ENCODE measurements around the gene LGSN. TPM values are rescaled to one million over a fixed set of nuclear protein-coding genes. Genes with fewer than 3 reads are reported as not detected.
"Not testable (repeated sequence)": the region's sequence is repeated elsewhere in the genome, so short reads cannot be mapped to it uniquely, and the experiment has no call there.

LGSN gene
- total and polyA plus RNA-seq, 4 donors: 0.03 to 0.33 (median 0.22) TPM

GRCh38 chr6:63333440-63333839 lies 13.7 kb upstream of the LGSN start:
- no peak overlapping the region for H3K9ac ChIP-seq (ENCODE audit: low read depth in 1 of 2, low read length in 2 of 2)
- TF ChIP-seq, protein P1, sequence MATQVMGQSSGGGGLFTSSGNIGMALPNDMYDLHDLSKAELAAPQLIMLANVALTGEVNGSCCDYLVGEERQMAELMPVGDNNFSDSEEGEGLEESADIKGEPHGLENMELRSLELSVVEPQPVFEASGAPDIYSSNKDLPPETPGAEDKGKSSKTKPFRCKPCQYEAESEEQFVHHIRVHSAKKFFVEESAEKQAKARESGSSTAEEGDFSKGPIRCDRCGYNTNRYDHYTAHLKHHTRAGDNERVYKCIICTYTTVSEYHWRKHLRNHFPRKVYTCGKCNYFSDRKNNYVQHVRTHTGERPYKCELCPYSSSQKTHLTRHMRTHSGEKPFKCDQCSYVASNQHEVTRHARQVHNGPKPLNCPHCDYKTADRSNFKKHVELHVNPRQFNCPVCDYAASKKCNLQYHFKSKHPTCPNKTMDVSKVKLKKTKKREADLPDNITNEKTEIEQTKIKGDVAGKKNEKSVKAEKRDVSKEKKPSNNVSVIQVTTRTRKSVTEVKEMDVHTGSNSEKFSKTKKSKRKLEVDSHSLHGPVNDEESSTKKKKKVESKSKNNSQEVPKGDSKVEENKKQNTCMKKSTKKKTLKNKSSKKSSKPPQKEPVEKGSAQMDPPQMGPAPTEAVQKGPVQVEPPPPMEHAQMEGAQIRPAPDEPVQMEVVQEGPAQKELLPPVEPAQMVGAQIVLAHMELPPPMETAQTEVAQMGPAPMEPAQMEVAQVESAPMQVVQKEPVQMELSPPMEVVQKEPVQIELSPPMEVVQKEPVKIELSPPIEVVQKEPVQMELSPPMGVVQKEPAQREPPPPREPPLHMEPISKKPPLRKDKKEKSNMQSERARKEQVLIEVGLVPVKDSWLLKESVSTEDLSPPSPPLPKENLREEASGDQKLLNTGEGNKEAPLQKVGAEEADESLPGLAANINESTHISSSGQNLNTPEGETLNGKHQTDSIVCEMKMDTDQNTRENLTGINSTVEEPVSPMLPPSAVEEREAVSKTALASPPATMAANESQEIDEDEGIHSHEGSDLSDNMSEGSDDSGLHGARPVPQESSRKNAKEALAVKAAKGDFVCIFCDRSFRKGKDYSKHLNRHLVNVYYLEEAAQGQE (IDR thresholded peaks at IDR 0.05): no peak
- TF ChIP-seq HNF4A (conservative IDR thresholded peaks at IDR 0.05): no peak
- TF ChIP-seq RXRA (IDR thresholded peaks at IDR 0.05): no peak
- TF ChIP-seq FOXA2 (IDR thresholded peaks at IDR 0.05): no peak
- TF ChIP-seq SP1 (IDR thresholded peaks at IDR 0.05): no peak
- TF ChIP-seq GABPA (IDR thresholded peaks at IDR 0.05 in 1 of 2, conservative IDR thresholded peaks at IDR 0.05 in 1 of 2): no peak
- no peak for TF ChIP-seq TAF1 (conservative IDR thresholded peaks at IDR 0.05)
- TF ChIP-seq JUND (IDR thresholded peaks at IDR 0.05): no peak
- TF ChIP-seq, protein P2, sequence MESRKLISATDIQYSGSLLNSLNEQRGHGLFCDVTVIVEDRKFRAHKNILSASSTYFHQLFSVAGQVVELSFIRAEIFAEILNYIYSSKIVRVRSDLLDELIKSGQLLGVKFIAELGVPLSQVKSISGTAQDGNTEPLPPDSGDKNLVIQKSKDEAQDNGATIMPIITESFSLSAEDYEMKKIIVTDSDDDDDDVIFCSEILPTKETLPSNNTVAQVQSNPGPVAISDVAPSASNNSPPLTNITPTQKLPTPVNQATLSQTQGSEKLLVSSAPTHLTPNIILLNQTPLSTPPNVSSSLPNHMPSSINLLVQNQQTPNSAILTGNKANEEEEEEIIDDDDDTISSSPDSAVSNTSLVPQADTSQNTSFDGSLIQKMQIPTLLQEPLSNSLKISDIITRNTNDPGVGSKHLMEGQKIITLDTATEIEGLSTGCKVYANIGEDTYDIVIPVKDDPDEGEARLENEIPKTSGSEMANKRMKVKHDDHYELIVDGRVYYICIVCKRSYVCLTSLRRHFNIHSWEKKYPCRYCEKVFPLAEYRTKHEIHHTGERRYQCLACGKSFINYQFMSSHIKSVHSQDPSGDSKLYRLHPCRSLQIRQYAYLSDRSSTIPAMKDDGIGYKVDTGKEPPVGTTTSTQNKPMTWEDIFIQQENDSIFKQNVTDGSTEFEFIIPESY (IDR thresholded peaks at IDR 0.05): no peak
- TF ChIP-seq YY1 (IDR thresholded peaks at IDR 0.05): no peak
- TF ChIP-seq CTCF (IDR thresholded peaks at IDR 0.05; ENCODE audit: low read depth, low read length, missing input control): no peak
- no peak for TF ChIP-seq HNF4G (IDR thresholded peaks at IDR 0.05)
- TF ChIP-seq EGR1 (IDR thresholded peaks at IDR 0.05; ENCODE audit: low read depth in 2 of 2): no peak
- TF ChIP-seq RAD21 (IDR thresholded peaks at IDR 0.05): no peak
- TF ChIP-seq MAX (IDR thresholded peaks at IDR 0.05): no peak
- no peak for TF ChIP-seq FOXA1 (IDR thresholded peaks at IDR 0.05)
- DNase-seq (ENCODE audit: low spot score): no peak
- 89% methylated on average over 2 of the region's 2 CpGs for WGBS
- no peaks in the 10 kb centered on the region for H3K4me1 ChIP-seq (ENCODE audit: control insufficient read depth in 4 of 4, insufficient read depth in 4 of 4, low read length in 3 of 4)
- H3K27ac ChIP-seq (ENCODE audit: low read depth in 1 of 2, low read length in 2 of 2): no peak overlapping the region
- H3K36me3 ChIP-seq (ENCODE audit: control insufficient read depth in 4 of 4, insufficient read depth in 3 of 4, low read depth in 1 of 4, low read length in 3 of 4): no peaks in the 10 kb centered on the region
- no peaks in the 10 kb centered on the region for H3K27me3 ChIP-seq (ENCODE audit: control insufficient read depth in 4 of 4, insufficient read depth in 4 of 4, low read length in 3 of 4)
- H3K4me3 ChIP-seq (ENCODE audit: low read depth in 1 of 3, low read length in 3 of 3): no peak overlapping the region
- no peaks in the 10 kb centered on the region for H3K9me3 ChIP-seq (ENCODE audit: control insufficient read depth in 4 of 4, low read length in 3 of 4)

DNA sequence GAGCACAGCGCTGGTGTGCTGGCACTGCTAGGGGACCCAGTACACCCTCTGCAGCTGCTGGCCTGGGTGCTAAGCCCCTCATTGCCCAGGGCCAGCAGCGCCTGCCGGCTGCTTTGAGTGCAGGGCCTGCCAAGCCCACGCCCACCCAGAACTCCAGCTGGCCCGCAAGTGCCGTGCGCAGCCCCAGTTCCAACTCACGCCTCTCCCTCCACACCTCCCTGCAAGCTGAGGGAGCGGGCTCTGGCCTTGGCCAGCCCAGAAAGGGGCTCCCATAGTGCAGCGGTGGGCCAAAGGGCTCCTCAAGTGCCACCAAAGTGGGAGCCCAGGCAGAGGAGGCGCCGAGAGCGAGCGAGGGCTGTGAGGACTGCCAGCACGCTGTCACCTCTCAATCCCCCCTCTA lies 6.8 kb upstream of the LGSN start:
- 96% methylated on average over 15 of the region's 15 CpGs for WGBS
- H3K9me3 ChIP-seq (ENCODE audit: control insufficient read depth in 4 of 4, low read length in 3 of 4); H3K36me3 ChIP-seq (ENCODE audit: control insufficient read depth in 4 of 4, insufficient read depth in 3 of 4, low read depth in 1 of 4, low read length in 3 of 4); H3K4me3 ChIP-seq (ENCODE audit: low read depth in 1 of 3, low read length in 3 of 3); H3K4me1 ChIP-seq (ENCODE audit: control insufficient read depth in 4 of 4, insufficient read depth in 4 of 4, low read length in 3 of 4); H3K9ac ChIP-seq (ENCODE audit: low read depth in 1 of 2, low read length in 2 of 2); DNase-seq (ENCODE audit: low spot score); H3K27me3 ChIP-seq (ENCODE audit: control insufficient read depth in 4 of 4, insufficient read depth in 4 of 4, low read length in 3 of 4); H3K27ac ChIP-seq (ENCODE audit: low read depth in 1 of 2, low read length in 2 of 2): not testable (repeated sequence)
